Heart right ventricle (tissue), 16 donors: ENCODE data around the gene RGS9. TPM values are rescaled to one million over a fixed set of nuclear protein-coding genes. Genes with fewer than 3 reads are reported as not detected.

Experiments
- ATAC-seq, 8 donors: fragments of 200-7000 bp; cut with Tn5 transposase; one replicate each; pipeline ENCODE4 v1.9.1; 2020; ENCODE audit warnings: mild to moderate bottlenecking in 8 of 8, moderate library complexity in 8 of 8, moderate number of reproducible peaks in 1 of 8
- DNase-seq, 2 donors: peaks; one replicate each; pipeline ENCODE4 v3.0.0-alpha.2; 2020
- H3K27ac ChIP-seq, 10 donors: fragments of 200-600 bp; sonication (generic) in 2 of 10; one replicate each; pipeline versions ENCODE4 v1.5.0 to v1.8.0; 2020 to 2022; ENCODE audit warnings: mild to moderate bottlenecking in 3 of 10
- H3K27me3 ChIP-seq, 7 donors: fragments of 200-600 bp; one replicate each; pipeline ENCODE4 v1.8.0; 2021 to 2022; ENCODE audit warnings: mild to moderate bottlenecking in 2 of 7
- H3K36me3 ChIP-seq, 9 donors: fragments of 200-600 bp; sonication (generic) in 1 of 9; one replicate each; pipeline versions ENCODE4 v1.5.0 to v1.8.0; 2020 to 2022; ENCODE audit warnings: mild to moderate bottlenecking in 2 of 9
- H3K4me1 ChIP-seq, 9 donors: fragments of 200-600 bp; sonication (generic) in 1 of 9; one replicate each; pipeline versions ENCODE4 v1.5.0 to v1.8.0; 2020 to 2022; ENCODE audit warnings: mild to moderate bottlenecking in 4 of 9
- H3K4me3 ChIP-seq, 10 donors: fragments of 200-600 bp; sonication (generic) in 2 of 10; one replicate each; pipeline versions ENCODE4 v1.5.0 to v1.8.0; 2020 to 2022; ENCODE audit warnings: mild to moderate bottlenecking in 7 of 10, moderate library complexity in 2 of 10
- H3K9me3 ChIP-seq, 11 donors: fragments of 200-600 bp in 10 of 11; sonication (generic) in 2 of 11; one replicate each; pipeline versions ENCODE4 v1.5.0 to v1.8.0; 2013 to 2022; ENCODE audit warnings: mild to moderate bottlenecking in 2 of 11, control low read depth in 1 of 11, moderate library complexity in 1 of 11
- WGBS, 2 donors: extraction: QIAGEN DNeasy Blood & Tissue Kit; methylation state at CpG; one replicate each; pipeline ENCODE4 v1.1.7; 2013; ENCODE audit warnings: inconsistent platforms in 1 of 2; 5-methylcytosine and 5-hydroxymethylcytosine counted together
- intact Hi-C, 10 donors: fragments of 100-400 bp; cut with DNase I; formaldehyde crosslinking; loops; one replicate each; pipeline versions ENCODE4 v1.11.1 to v1.14.2; 2022
- polyA plus RNA-seq, 2 donors: library from polyadenylated mRNA; stranded (reverse); fragments of 200-250 nt; gene quantifications; one replicate each; pipeline ENCODE4 v1.2.3, GENCODE V29; 2013
- total RNA-seq, 10 donors: library from RNA; stranded (reverse); fragmentation: NEBNext Ultra II Directional in 3 of 10; extraction: Animal tissue kit (Norgen Biotek cat#: 25700) in 3 of 10; gene quantifications; one replicate each; pipeline versions ENCODE4 v1.2.1 to v1.2.4, GENCODE V29; 2021 to 2023
- TF ChIP-seq, protein P1 (sequence below), 9 donors: fragments of 200-600 bp; sonication (generic) in 2 of 9; IDR thresholded peaks; one replicate each; pipeline versions ENCODE4 v1.5.0 to v1.8.0; 2021 to 2022; ENCODE audit warnings: antibody characterized with exemption in 9 of 9, mild to moderate bottlenecking in 5 of 9, moderate library complexity in 1 of 9
- donor health status: Arrhythmogenic right ventricular cardiomyopathy.
- donor health status: ischemic (EF 13 %, LVEDD 7.1; RV severe dilation, severe dysfunction).
- donor health status: healthy with polysubstance abuse.
- donor health status: DM: no; HTN: yes; CAD: no.
- donor health status: DM: no; HTN: no; CAD: no.
- donor health status: ischemic (EF 25% LVEDD 6.9; RV normal size, moderate dysfunction).
- donor health status: ischemic (EF 25% LVEDD 5.7; RV mildly dilated, moderate dysfunction).
- donor health status: healthy.
- donor health status: DM: yes; HTN: yes; CAD: no.
- donor health status: Ischemic cardiomyopathy.
- donor health status: ischemic (EF 35%, LVEDD 5.7; RV mildly dilated, moderate dysfunction).
- donor health status: nonischemic (EF 11% LVEDD 7.7; RV severe dilation, severe dysfunction).
- donor health status: DM: yes; HTN: yes; CAD: no.
- donor health status: PGD.
- donor health status: ischemic (EF 29% LVEDD 5.4; RV normal size, mild dysfunction).
- donor health status: nonischemic (EF 23%, LVEDD 6.1; RV moderate dilation, normal function).

RGS9 gene
- total and polyA plus RNA-seq, 12 donors: 0.36 to 3.0 (median 1.1) TPM

DNA sequence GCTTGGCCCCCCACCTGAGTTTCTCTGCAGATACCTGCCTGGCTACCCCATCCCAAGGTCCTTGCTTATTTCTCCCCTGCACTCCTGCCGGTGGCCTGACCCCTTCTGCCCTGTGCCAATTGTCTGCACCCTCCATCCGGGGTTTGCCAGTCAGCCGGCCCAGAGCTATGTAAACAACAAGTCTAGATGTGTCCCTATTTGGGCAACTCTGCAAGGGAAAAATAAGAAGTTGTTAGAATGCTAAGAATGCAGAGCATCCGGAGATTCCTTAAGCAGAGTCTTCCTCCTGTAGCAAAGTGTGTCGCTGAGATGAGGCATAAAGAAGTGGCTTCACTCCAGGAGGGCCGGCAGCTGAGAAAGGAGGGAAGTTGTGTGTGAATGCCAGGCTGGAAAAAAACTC lies 46.6 kb downstream of the RGS9 start:
- 30 to 32% methylated on average over 6 of the region's 6 CpGs for WGBS, 2 donors
- ATAC-seq (no peak), DNase-seq (no peak)
- H3K9me3 ChIP-seq: no peaks in the 10 kb centered on the region
- H3K36me3 ChIP-seq: no peaks in the 10 kb centered on the region
- no peak overlapping the region for H3K4me3 ChIP-seq
- TF ChIP-seq, protein P1, sequence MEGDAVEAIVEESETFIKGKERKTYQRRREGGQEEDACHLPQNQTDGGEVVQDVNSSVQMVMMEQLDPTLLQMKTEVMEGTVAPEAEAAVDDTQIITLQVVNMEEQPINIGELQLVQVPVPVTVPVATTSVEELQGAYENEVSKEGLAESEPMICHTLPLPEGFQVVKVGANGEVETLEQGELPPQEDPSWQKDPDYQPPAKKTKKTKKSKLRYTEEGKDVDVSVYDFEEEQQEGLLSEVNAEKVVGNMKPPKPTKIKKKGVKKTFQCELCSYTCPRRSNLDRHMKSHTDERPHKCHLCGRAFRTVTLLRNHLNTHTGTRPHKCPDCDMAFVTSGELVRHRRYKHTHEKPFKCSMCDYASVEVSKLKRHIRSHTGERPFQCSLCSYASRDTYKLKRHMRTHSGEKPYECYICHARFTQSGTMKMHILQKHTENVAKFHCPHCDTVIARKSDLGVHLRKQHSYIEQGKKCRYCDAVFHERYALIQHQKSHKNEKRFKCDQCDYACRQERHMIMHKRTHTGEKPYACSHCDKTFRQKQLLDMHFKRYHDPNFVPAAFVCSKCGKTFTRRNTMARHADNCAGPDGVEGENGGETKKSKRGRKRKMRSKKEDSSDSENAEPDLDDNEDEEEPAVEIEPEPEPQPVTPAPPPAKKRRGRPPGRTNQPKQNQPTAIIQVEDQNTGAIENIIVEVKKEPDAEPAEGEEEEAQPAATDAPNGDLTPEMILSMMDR (IDR thresholded peaks at IDR 0.05): no peak
- no peak overlapping the region for H3K27ac ChIP-seq
- H3K27me3 ChIP-seq: peaks cover 0 to 42% (median 4%) of the 10 kb centered on the region in 7 donors
- H3K4me1 ChIP-seq: peaks cover 0 to 19% (median 0%) of the 10 kb centered on the region in 9 donors
- intact Hi-C loops: no loop called here

- TF ChIP-seq, protein P1 (IDR thresholded peaks at IDR 0.05): no peak
- intact Hi-C loops: no loop called here
- Histone ChIP-seq H3K27me3 (peaks cover 0 to 42% (median 4%) of the 10 kb centered on the region in 7 donors), H3K27ac (no peak overlapping the region), H3K36me3 (no peaks in the 10 kb centered on the region), H3K9me3 (no peaks in the 10 kb centered on the region), H3K4me1 (peaks cover 0 to 19% (median 0%) of the 10 kb centered on the region in 9 donors), H3K4me3 (no peak overlapping the region)
- no peak for DNase-seq
- WGBS, 2 donors: 61 to 73% methylated on average over 5 of the region's 5 CpGs
- ATAC-seq: no peak
Observed at GRCh38 chr17:65184235-65184959, 47.2 kb downstream of the RGS9 start.

DNA sequence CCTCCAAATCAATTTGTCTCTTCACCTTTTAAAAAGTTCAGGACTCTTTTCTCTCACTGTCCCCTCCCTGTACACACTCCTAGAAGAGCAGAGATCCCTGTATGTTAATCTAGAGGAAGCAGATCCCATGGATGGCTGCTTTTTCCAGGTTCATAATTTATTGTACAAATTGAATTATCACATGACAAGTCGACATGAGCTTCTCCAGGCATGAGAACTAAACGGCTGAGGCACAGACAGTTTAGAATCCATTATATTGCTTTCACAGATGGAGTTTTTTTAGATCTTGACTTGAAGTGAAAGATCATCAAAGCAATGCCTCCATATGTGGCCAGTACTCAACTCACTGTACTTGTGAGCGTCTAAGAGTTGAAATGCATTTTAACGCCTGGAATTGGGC lies 47.9 kb downstream of the RGS9 start:
- no peak overlapping the region for H3K27ac ChIP-seq
- ATAC-seq (no peak), DNase-seq (no peak)
- no peaks in the 10 kb centered on the region for H3K36me3 ChIP-seq
- peaks cover 0 to 19% (median 0%) of the 10 kb centered on the region in 9 donors for H3K4me1 ChIP-seq
- intact Hi-C loops: loop anchor here in 1 of 10 donors (5.0 kb wide), 1 partner anchor 248 kb away; no protein-coding TSS in a partner anchor
- TF ChIP-seq, protein P1 (IDR thresholded peaks at IDR 0.05): no peak
- 64 to 68% methylated on average over 4 of the region's 4 CpGs for WGBS, 2 donors
- H3K27me3 ChIP-seq: peaks cover 0 to 42% (median 4%) of the 10 kb centered on the region in 7 donors
- H3K9me3 ChIP-seq: no peaks in the 10 kb centered on the region
- no peak overlapping the region for H3K4me3 ChIP-seq

GRCh38 chr17:65185668-65186382 lies 48.7 kb downstream of the RGS9 start:
- TF ChIP-seq, protein P1 (IDR thresholded peaks at IDR 0.05): no peak
- no peak overlapping the region for H3K27ac ChIP-seq
- H3K9me3 ChIP-seq: no peaks in the 10 kb centered on the region
- no peak overlapping the region for H3K4me3 ChIP-seq
- DNase-seq (no peak), ATAC-seq (no peak)
- peaks cover 0 to 19% (median 0%) of the 10 kb centered on the region in 9 donors for H3K4me1 ChIP-seq
- H3K36me3 ChIP-seq: no peaks in the 10 kb centered on the region
- H3K27me3 ChIP-seq: peaks cover 0 to 42% (median 4%) of the 10 kb centered on the region in 7 donors
- WGBS, 2 donors: 79 to 86% methylated on average over 13 of the region's 13 CpGs
- intact Hi-C loops: loop anchor here in 1 of 10 donors (2.0 to 5.0 kb wide), 2 partner anchors 27 to 249 kb away; no protein-coding TSS in a partner anchor
